ENCODE measurements around the gene NOS3.

The NOS3 gene

GRCh38 chr7:150952331-150953050, 38.3 kb upstream of the NOS3 start:
- Histone ChIP-seq H3K27me3 (ENCODE audit: insufficient read depth, poor library complexity, severe bottlenecking) (peaks cover 2% of the 10 kb centered on the region), H3K36me3 (ENCODE audit: low read depth) (no peaks in the 10 kb centered on the region), H3K27ac (ENCODE audit: poor library complexity, severe bottlenecking) (no peak overlapping the region), H3K4me3 (ENCODE audit: severe bottlenecking) (no peak overlapping the region), H3K4me1 (ENCODE audit: insufficient read depth, poor library complexity, severe bottlenecking) (no peaks in the 10 kb centered on the region), H3K9me3 (ENCODE audit: severe bottlenecking) (no peaks in the 10 kb centered on the region)
- TF ChIP-seq CTCF (IDR thresholded peaks at IDR 0.05; ENCODE audit: poor library complexity, severe bottlenecking), result no peak
- DNase-seq (ENCODE audit: low spot score), result peak; percentile 58
- no peak for ATAC-seq (ENCODE audit: low read depth)

GRCh38 chr7:150953061-150953997, 37.5 kb upstream of the NOS3 start:
- Histone ChIP-seq H3K4me1 (ENCODE audit: insufficient read depth, poor library complexity, severe bottlenecking) (no peaks in the 10 kb centered on the region), H3K27me3 (ENCODE audit: insufficient read depth, poor library complexity, severe bottlenecking) (peaks cover 5% of the 10 kb centered on the region), H3K9me3 (ENCODE audit: severe bottlenecking) (no peaks in the 10 kb centered on the region), H3K36me3 (ENCODE audit: low read depth) (no peaks in the 10 kb centered on the region), H3K4me3 (ENCODE audit: severe bottlenecking) (no peak overlapping the region), H3K27ac (ENCODE audit: poor library complexity, severe bottlenecking) (no peak overlapping the region)
- TF ChIP-seq CTCF (IDR thresholded peaks at IDR 0.05; ENCODE audit: poor library complexity, severe bottlenecking), result no peak
- DNase-seq (ENCODE audit: low spot score) (peak; percentile 49), ATAC-seq (ENCODE audit: low read depth) (no peak)

- Histone ChIP-seq H3K27me3 (ENCODE audit: insufficient read depth, poor library complexity, severe bottlenecking) (peaks cover 12% of the 10 kb centered on the region), H3K36me3 (ENCODE audit: low read depth) (no peaks in the 10 kb centered on the region), H3K4me1 (ENCODE audit: insufficient read depth, poor library complexity, severe bottlenecking) (no peaks in the 10 kb centered on the region), H3K9me3 (ENCODE audit: severe bottlenecking) (no peaks in the 10 kb centered on the region), H3K27ac (ENCODE audit: poor library complexity, severe bottlenecking) (no peak overlapping the region), H3K4me3 (ENCODE audit: severe bottlenecking) (no peak overlapping the region)
- no peak for DNase-seq (ENCODE audit: low spot score)
- no peak for TF ChIP-seq CTCF (IDR thresholded peaks at IDR 0.05; ENCODE audit: poor library complexity, severe bottlenecking)
- ATAC-seq (ENCODE audit: low read depth), result no peak
Measured at GRCh38 chr7:150954201-150954985, 36.4 kb upstream of the NOS3 start.

GRCh38 chr7:150954986-150955518, 35.8 kb upstream of the NOS3 start:
- Histone ChIP-seq H3K27me3 (ENCODE audit: insufficient read depth, poor library complexity, severe bottlenecking) (peaks cover 12% of the 10 kb centered on the region), H3K27ac (ENCODE audit: poor library complexity, severe bottlenecking) (no peak overlapping the region), H3K36me3 (ENCODE audit: low read depth) (no peaks in the 10 kb centered on the region), H3K9me3 (ENCODE audit: severe bottlenecking) (no peaks in the 10 kb centered on the region), H3K4me1 (ENCODE audit: insufficient read depth, poor library complexity, severe bottlenecking) (no peaks in the 10 kb centered on the region), H3K4me3 (ENCODE audit: severe bottlenecking) (no peak overlapping the region)
- ATAC-seq (ENCODE audit: low read depth), result no peak
- no peak for TF ChIP-seq CTCF (IDR thresholded peaks at IDR 0.05; ENCODE audit: poor library complexity, severe bottlenecking)
- DNase-seq (ENCODE audit: low spot score), result no peak

Data from RWPE2 (cell line).